Mucosa of descending colon (tissue), 3 donors: ENCODE measurements around the gene EFCAB12. TPM values are rescaled to one million over a fixed set of nuclear protein-coding genes. Genes with fewer than 3 reads are reported as not detected.
A peak's percentile ranks its signal among the peaks of the same experiment; 100 is the strongest.

Experiments used
- ATAC-seq: fragments of 200-7000 bp; cut with Tn5 transposase; one replicate; pipeline ENCODE4 v1.9.1; 2020; ENCODE audit warnings: mild to moderate bottlenecking, moderate library complexity
- DNase-seq, 3 donors: peaks; one replicate each; pipeline ENCODE4 v3.0.0-alpha.2; 2020
- H3K36me3 ChIP-seq: fragments of 200-600 bp; one replicate; pipeline ENCODE4 v1.8.0; 2021; ENCODE audit warnings: low read depth, mild to moderate bottlenecking
- H3K4me1 ChIP-seq: fragments of 200-600 bp; one replicate; pipeline ENCODE4 v1.8.0; 2021; ENCODE audit warnings: low read depth, mild to moderate bottlenecking
- H3K4me3 ChIP-seq: fragments of 200-600 bp; one replicate; pipeline ENCODE4 v1.8.0; 2021; ENCODE audit warnings: mild to moderate bottlenecking
- H3K9me3 ChIP-seq: fragments of 200-600 bp; one replicate; pipeline ENCODE4 v1.8.0; 2021; ENCODE audit warnings: mild to moderate bottlenecking
- CTCF ChIP-seq: fragments of 200-600 bp; IDR thresholded peaks from one replicate; pipeline ENCODE4 v1.8.0; 2022; ENCODE audit warnings: antibody characterized with exemption, mild to moderate bottlenecking
- intact Hi-C, 2 donors: fragments of 100-400 bp; cut with DNase I in 1 of 2; cut with micrococcal nuclease in 1 of 2; formaldehyde crosslinking; loops; one replicate each; pipeline versions ENCODE4 v1.11.0 to v1.11.1; 2022; cut with DNase I, micrococcal nuclease
- long read RNA-seq, 2 donors: library from polyadenylated mRNA; unstranded; transcript quantifications; one replicate each; pipeline ENCODE4 v2.0.0, GENCODE V29; 2019 to 2021
- total RNA-seq, 3 donors: library from RNA; stranded (reverse); fragmentation: NEBNext Ultra II Directional in 2 of 3; extraction: Animal tissue kit (Norgen Biotek cat#: 25700) in 2 of 3; gene quantifications; one replicate each; pipeline versions ENCODE4 v1.2.1 to v1.2.4, GENCODE V29; 2021 to 2023
- donor health status: DM: no; HTN: no; CAD: no; lungs with moderate emphysema.
- donor health status: DM: no; HTN: no; CAD: no.
- donor health status: DM: no; HTN: yes; CAD: no.

Gene EFCAB12
- total RNA-seq, result under 1 TPM; 0.38 to 0.69 (median 0.58) TPM
- long read RNA-seq, donor 1, result 0 reads
- long read RNA-seq, donor 2, result 0 reads

GRCh38 chr3:129428376-129429079 is at the start of gene EFCAB12:
TSS of gene EFCAB12 (minus strand) at chr3:129428636. CDS start at chr3:129428488, 148 bp downstream.
- Histone ChIP-seq H3K4me3 (no peak within 1 kb of the TSS), H3K4me1 (peaks cover 5% of the 10 kb centered on the region), H3K36me3 (peaks cover 8% of the 10 kb centered on the region), H3K9me3 (no peaks in the 10 kb centered on the region)
- no peak for TF ChIP-seq CTCF
- ATAC-seq (peak; percentile 97), DNase-seq (peak; percentile 96 to 97 (median 97))
- intact Hi-C loops, result no loop called here

- DNase-seq (no peak), ATAC-seq (no peak)
- Histone ChIP-seq H3K4me3 (no peak overlapping the region), H3K4me1 (no peaks in the 10 kb centered on the region), H3K9me3 (no peaks in the 10 kb centered on the region), H3K36me3 (no peaks in the 10 kb centered on the region)
- intact Hi-C loops, result no loop called here
- no peak for TF ChIP-seq CTCF
Measured at GRCh38 chr3:129476586-129476985, 48.1 kb upstream of the EFCAB12 start.

- Histone ChIP-seq H3K4me3 (no peak overlapping the region), H3K36me3 (no peaks in the 10 kb centered on the region), H3K4me1 (no peaks in the 10 kb centered on the region), H3K9me3 (no peaks in the 10 kb centered on the region)
- DNase-seq, result no peak
- no peak for TF ChIP-seq CTCF
- intact Hi-C loops, result no loop called here
- ATAC-seq, result no peak
Measured at GRCh38 chr3:129475863-129476262, 47.4 kb upstream of the EFCAB12 start.

- H3K4me1 ChIP-seq, result no peaks in the 10 kb centered on the region
- no peak for DNase-seq
- no peak for ATAC-seq
- no peaks in the 10 kb centered on the region for H3K36me3 ChIP-seq
- intact Hi-C loops, result no loop called here
- no peak for TF ChIP-seq CTCF
- no peak overlapping the region for H3K4me3 ChIP-seq
- H3K9me3 ChIP-seq, result no peaks in the 10 kb centered on the region
Measured at GRCh38 chr3:129474984-129475804, 46.8 kb upstream of the EFCAB12 start.

GRCh38 chr3:129473769-129474152 is 45.3 kb upstream of the EFCAB12 start:
- Histone ChIP-seq H3K4me1 (peaks cover 3% of the 10 kb centered on the region), H3K36me3 (no peaks in the 10 kb centered on the region), H3K9me3 (no peaks in the 10 kb centered on the region), H3K4me3 (no peak overlapping the region)
- DNase-seq (no peak), ATAC-seq (no peak)
- intact Hi-C loops, result no loop called here
- no peak for TF ChIP-seq CTCF
